Measurements from ENCODE around the gene UVSSA.

DNA sequence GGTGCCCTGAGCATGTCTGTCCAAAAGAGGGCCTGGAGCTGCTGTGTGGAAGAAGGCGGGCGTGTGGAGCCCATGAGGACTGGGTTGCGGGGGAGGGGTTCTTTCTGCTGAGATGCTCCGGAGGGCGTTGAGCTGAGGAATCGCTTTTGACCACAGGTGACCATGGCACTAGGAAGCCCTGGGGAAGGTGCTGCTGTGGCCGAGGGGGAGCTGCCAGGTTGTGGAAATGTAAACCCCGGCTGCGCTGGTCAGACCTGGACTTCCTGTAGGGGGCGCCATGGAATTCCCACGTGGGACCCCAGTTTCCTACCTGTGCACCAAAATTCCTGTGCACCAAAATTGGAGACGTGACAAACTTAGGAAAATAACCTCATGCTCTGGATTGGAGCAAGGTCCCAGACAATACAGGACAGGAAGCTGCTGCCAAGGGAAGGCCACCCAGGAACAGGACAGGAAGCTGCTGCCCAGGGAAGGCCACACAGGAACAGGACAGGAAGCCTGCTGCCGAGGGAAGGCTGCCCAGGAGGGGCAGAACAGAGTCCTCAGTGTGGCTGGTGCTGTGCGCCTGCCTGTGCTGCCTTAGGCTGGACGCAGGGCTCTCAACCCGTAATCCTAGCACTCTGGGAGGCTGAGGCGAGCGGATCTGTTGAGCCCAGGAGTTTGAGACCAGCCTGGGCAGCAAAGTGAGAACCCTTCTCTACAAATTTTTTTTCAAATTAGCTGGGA is 28.4 kb upstream of the UVSSA start:
- TF ChIP-seq, protein P1, sequence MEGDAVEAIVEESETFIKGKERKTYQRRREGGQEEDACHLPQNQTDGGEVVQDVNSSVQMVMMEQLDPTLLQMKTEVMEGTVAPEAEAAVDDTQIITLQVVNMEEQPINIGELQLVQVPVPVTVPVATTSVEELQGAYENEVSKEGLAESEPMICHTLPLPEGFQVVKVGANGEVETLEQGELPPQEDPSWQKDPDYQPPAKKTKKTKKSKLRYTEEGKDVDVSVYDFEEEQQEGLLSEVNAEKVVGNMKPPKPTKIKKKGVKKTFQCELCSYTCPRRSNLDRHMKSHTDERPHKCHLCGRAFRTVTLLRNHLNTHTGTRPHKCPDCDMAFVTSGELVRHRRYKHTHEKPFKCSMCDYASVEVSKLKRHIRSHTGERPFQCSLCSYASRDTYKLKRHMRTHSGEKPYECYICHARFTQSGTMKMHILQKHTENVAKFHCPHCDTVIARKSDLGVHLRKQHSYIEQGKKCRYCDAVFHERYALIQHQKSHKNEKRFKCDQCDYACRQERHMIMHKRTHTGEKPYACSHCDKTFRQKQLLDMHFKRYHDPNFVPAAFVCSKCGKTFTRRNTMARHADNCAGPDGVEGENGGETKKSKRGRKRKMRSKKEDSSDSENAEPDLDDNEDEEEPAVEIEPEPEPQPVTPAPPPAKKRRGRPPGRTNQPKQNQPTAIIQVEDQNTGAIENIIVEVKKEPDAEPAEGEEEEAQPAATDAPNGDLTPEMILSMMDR (IDR thresholded peaks at IDR 0.05; ENCODE audit: low read length): no peak; the same call in 1 of the 2 replicates
- no peak for TF ChIP-seq EZH2 (optimal IDR thresholded peaks at IDR 0.05; ENCODE audit: low read depth, low read length)
- TF ChIP-seq EZH2phosphoT487 (IDR thresholded peaks at IDR 0.05; ENCODE audit: low read length): no peak

All from MM.1S (cell line).